Stimulated activated CD8-positive, alpha-beta memory T cell treated with anti-CD3 and anti-CD28 coated beads, Interleukin-12 subunit alpha, Interleukin-12 subunit beta, amount 100 ng/mL, for 4 hours (primary cell): ENCODE measurements around the gene ITPR3.
"Not testable (repeated sequence)": the region's sequence is repeated elsewhere in the genome, so short reads cannot be mapped to it uniquely, and the experiment has no call there.

Experiments
- DNase-seq: peaks from one replicate; pipeline ENCODE4 v3.0.0-alpha.2; 2020; ENCODE audit warnings: low read depth

Gene ITPR3

GRCh38 chr6:33613795-33614168, 7.3 kb upstream of the ITPR3 start:
- no peak for DNase-seq

DNA sequence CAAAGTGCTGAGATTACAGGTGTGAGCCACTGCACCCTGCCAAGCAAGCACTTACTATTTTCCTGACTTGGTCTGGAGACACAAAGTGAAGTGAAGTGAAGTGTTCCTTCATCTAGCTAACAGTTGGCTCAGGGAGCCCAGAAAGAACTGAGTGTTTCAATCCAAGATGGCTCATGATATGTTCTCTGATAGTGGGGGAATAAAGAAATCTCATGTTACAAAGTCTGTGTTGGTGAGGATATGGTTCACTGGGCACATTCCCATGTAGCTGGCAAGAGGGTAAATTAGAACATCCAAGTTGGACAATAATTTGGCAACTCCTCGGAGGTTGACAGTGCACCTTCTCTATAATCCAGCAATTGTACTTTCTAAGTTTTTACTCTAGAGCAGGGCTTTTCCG, 5.0 kb upstream of the ITPR3 start:
- DNase-seq: no peak

- DNase-seq: no peak
Observed at GRCh38 chr6:33616913-33617312, 4.2 kb upstream of the ITPR3 start.

GRCh38 chr6:33619166-33619840, 1.8 kb upstream of the ITPR3 start:
- no peak for DNase-seq

DNA sequence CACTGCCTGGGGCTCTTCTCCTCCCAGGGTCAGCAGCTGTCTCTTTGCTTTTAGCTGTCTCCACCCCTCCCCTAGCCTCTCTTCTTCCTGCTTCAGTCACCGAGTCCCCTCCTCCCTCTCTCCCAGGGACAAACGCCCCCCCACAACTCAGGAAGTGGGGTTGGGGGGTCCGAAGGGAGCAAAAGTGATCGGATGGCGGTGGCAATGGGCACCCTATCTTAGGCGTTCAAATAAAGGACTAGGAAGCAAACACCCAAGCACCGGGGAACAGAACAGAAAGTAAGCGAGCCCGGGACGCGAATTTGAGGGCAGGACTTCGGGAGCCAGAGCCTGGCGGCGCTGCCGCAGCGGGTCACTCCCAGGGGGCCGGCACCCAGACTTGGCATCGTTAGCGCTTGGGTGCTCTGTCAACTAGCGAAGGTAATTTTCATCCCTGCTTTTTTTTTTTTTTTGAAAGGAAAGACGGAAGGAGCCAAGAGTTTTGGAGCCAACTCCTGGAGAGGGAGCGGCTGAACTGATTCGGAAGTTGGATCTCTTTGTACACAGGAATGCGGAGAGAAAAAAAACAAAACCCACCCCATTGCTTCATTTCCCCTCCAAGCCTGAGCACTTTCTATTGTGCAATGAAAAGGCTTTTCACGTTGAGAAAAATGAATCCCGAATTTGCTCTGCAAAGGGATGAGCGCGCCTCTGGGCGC, 815 bp upstream of the ITPR3 start:
- no peak for DNase-seq

DNA sequence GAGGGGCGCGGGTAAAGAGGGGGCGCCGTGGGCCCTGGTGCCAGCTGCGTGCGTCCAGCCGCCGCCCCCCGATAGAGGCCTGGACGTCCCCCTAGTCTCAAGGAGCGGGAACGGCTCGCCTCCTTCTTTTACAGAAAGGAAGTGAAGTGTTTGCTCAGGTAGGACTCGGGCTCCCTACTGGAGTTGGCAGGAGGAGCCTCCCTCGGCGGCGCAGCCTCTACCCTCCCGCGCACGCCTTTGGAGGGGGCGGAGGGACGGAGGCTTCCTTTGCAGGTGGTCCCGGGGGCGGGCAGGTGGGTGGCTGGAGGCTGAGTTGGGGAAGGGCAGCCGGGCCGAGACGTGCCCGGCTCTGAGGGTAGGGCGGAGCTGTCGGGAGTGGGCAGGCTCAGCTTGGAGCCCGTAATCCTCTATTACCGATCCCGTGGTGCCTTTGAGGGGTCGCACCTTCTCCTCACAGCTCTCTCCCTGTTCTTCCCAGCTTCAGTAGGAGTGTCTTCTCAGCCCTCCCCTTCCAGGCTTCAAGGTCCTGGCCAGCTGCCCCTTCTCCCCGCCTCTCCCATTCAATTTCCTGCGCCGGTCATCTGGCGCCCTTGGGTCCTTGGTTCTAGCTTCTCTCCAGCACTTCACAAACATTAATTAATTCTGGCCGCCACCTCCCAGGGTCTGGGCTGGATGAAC, 728 bp downstream of the ITPR3 start:
- peak; percentile 51 for DNase-seq

DNA sequence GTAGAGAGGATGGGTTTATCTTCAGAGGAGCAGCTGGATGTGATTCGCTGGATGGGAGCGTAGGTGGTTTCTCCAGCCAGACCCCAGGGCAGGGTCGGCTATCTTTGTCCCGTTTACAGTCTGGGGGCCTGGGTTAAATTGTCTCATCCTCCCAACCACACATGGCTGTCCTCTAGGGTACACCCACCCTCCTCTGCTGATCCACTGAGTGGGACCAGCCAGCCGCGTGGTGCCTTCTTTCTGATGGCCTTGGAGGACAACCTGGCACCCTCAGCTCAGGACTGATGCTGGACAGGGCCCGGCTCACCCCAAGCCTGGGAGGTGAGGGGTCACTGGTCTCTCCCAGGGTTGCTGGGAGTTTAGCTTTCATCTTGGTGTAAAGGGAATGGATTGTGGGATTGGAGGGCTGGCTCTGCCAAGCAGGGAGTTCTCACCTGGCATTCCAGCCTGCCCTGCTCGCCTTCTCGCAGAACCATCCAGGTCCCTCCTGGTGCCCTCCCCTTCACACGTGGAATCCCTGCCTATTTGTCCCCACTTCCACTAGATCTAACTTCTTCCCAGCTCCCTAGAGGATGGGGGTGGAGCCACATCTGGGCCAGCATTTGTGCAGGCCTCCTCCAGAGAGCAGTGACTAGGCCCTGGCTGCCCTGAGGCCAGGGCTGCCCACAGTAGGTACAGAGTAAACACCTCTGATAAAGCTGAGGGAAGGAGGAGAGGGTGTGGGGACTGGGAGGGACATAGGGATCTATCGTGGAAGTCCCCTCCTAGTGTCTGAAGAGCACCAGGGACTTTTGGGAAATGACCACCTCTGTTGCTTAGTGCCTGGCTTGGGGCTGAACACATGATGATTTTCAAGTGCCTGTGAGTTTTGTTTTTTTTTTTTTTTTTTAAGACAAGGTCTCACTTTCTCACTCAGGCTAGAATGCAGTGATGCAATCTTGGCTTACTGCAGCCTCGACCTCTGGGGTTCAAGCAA, 1.6 kb downstream of the ITPR3 start:
- no peak for DNase-seq

GRCh38 chr6:33623895-33624381, 2.8 kb downstream of the ITPR3 start:
- no peak for DNase-seq

- DNase-seq: no peak
Observed at GRCh38 chr6:33624856-33625255, 3.7 kb downstream of the ITPR3 start.

- DNase-seq: no peak
Observed at GRCh38 chr6:33627876-33628275, 6.8 kb downstream of the ITPR3 start.

GRCh38 chr6:33628401-33628964, 7.4 kb downstream of the ITPR3 start:
- DNase-seq: no peak

GRCh38 chr6:33630014-33630413, 8.9 kb downstream of the ITPR3 start:
- DNase-seq: no peak

GRCh38 chr6:33631521-33631920, 10.4 kb downstream of the ITPR3 start:
- DNase-seq: not testable (repeated sequence)

DNA sequence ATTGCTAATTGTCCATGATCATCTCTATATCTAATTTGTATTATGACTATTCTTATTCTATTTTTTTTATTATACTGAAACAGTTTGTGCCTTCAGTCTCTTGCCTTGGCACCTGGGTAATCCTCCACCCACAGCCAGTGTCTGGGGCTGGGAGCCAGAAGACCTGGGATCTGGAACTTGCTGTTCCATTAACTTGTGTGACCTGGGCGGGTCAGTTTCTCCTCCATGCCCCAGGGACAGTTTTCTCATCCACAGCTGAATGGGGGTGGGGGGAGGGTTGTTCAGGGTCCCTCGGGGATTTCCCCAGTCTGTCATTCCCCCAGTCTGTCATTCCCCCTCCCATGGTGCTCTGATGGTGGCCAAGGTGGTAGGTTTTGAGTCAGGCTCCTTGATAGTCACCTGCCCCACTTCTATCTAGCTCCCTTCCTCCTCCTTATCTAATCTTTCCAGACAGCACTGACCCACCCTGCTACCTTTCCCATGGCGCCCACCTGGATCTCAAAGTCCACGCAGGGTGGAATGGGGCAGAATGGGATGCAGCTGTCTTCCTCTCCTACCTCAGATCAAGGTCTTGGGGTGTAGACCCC, 10.9 kb downstream of the ITPR3 start:
- DNase-seq: no peak

- peak; percentile 31 for DNase-seq
Observed at GRCh38 chr6:33632558-33633039, 11.5 kb downstream of the ITPR3 start.

GRCh38 chr6:33633084-33633461, 12.0 kb downstream of the ITPR3 start:
- DNase-seq: no peak

DNA sequence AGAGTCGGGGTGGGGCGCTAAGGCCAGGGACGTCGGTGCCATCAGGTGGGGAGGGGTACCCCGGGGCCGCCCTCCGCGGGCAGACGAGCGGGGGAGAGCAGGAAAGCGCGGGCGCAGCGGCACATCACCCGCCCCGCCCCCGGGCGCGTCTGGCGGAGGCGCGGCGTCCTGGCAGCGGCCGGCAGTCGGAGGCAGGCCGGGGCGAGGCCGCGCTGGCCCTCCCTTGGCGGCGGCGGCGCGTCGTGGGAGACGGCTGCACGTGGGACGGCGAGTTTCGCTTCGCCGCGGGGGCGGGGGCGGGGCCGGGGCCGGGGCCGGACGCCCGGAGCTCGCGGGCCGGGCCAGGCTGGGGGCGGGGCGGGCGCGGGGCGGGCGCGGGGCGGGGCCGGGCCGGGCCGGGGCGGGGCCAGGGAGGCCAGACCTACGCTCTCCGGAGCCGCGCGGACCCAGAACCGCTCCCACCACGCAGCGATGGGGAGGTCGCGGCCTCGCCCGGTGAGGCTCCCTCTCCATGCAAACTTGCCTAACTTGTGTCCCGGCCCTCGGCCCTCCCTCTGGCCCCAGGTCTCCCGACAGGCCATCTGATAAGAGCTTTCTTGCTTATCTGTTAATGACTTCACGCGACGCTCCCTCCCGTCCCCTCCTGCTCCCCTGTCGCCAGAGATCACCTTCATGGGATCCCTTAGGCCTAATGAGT, 12.5 kb downstream of the ITPR3 start:
- peak; percentile 59 for DNase-seq

DNA sequence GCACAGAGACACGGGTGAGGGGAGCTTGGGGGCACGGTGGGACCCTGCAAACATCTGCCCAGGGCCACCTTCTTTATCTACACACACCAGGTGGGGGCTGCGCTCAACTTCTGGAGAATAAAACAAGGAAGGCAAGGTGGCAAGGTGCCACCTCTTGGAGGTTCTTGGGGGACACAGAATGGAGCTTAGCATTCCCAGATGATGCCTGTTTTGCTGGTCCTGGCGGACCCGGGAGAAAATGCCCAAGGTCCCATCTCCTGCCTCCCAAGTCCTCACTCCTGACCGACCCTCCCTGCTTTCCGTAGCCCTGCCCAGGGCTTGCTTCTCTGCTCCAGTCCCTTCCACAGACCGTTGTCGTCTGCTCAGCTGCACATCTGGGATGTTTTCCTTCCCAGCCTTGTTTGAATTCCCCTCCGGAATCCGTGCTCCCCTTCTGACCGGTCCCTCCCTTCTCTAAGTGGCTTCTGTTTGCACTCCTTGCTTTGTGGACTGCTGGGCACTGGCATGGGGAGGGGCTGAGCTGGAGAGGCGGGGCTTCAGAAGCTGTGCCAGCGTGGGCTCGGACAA, 13.1 kb downstream of the ITPR3 start:
- DNase-seq: no peak

DNA sequence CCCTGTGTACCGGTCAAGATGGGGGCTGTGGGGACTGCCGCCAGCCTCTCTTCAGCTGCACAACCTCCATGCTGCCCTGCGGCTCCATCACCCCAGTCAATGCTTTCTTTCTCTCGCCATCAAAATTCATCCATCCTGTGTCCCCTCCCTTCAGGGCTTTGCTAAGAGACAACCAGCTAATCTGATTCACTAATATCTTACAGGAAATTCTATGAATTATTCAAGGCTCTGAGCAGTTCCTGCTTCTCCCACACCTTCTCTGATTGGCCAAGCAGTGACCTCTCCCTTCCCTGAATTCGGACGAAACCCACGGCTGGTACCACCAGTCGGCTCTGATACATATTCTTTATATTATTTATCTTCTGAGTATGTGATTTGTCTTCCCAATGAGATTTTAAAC, 13.8 kb downstream of the ITPR3 start:
- DNase-seq: no peak

DNA sequence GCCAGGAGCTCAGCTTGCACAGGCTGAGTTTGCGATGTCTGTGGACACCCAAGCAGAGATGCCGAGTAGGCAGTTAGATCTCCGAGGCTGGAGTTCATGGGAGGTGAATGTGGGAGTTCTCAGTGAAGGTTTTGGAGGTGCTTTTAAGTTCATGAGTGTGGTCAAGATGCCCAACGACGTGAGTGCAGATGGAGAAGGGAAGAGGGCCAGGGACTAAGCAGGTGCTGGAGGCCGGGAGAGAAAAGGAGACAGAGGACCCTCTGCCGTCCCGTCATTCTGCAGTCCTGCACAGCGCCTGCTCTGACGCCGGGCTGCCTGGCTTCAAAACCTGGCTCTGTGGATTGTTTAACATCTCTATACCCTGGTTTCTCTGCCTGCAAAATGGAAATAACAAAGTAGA, 15.5 kb downstream of the ITPR3 start:
- no peak for DNase-seq
